SH-SY5Y (cell line): Measurements from ENCODE around the gene PLEK.

Experiments used
- GATA2 ChIP-seq: IDR thresholded peaks from 2 replicates; pipeline ENCODE4 v1.6.1; 2011; ENCODE audit warnings: mild to moderate bottlenecking, low read depth, low read length
- GATA3 ChIP-seq: IDR thresholded peaks from 2 replicates; pipeline ENCODE4 v1.6.1; 2011; ENCODE audit warnings: low read depth, mild to moderate bottlenecking, low read length, moderate library complexity

DNA sequence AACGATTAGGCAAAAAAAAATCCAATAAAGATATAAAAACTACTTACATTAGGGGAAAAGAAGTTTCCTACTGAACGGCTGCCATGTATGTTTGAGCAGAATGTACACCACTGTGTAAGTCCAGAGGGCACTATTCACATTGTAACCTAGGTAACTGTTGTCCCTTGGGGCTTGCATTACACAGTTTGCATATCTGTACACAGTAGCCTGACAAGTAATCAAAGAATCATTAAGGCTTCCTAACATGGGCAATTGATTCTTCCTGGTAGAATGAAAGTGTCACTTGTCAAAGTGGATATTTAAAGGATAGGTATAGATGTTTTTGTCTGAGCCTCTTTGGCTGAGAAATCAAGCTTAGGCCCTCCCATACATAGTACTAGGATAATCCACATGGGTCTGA, 39.1 kb downstream of the PLEK start:
- TF ChIP-seq GATA2 (no peak), GATA3 (no peak)
